NCI-H345 treated with DMSO at 0.1 percent for 48 hours (cell line): ENCODE data around the gene PDF.
"Not testable (repeated sequence)": the region's sequence is repeated elsewhere in the genome, so short reads cannot be mapped to it uniquely, and the experiment has no call there.

Experiments
- DNase-seq: peaks from one replicate; lab custom pipeline; 2025; ENCODE audit not compliant: unreplicated experiment; lab: John Stamatoyannopoulos, UW

Gene PDF

GRCh38 chr16:69316595-69317034 lies 13.8 kb downstream of the PDF start:
- DNase-seq, result no peak

- no peak for DNase-seq
Observed at GRCh38 chr16:69315486-69316311, 14.7 kb downstream of the PDF start.

- DNase-seq, result no peak
Observed at GRCh38 chr16:69314534-69314933, 15.9 kb downstream of the PDF start.

GRCh38 chr16:69313469-69313868 lies 16.9 kb downstream of the PDF start:
- no peak for DNase-seq

GRCh38 chr16:69311533-69312387 lies 18.6 kb downstream of the PDF start:
- DNase-seq, result no peak

GRCh38 chr16:69310653-69311532 lies 19.5 kb downstream of the PDF start, which contains the start of gene VPS4A:
Gene VPS4A, plus strand, starts transcription at chr16:69311350. Its CDS starts 162 bp downstream, at chr16:69311512.
- peak; percentile 75 for DNase-seq

- DNase-seq, result no peak
Observed at GRCh38 chr16:69309316-69309715, 21.1 kb downstream of the PDF start.

- no peak for DNase-seq
Observed at GRCh38 chr16:69307856-69308255, 22.5 kb downstream of the PDF start.

GRCh38 chr16:69307091-69307490 lies 23.3 kb downstream of the PDF start:
- DNase-seq, result no peak

- DNase-seq, result no peak
Observed at GRCh38 chr16:69306031-69306430, 24.4 kb downstream of the PDF start.

- no peak for DNase-seq
Observed at GRCh38 chr16:69302301-69302700, 28.1 kb downstream of the PDF start.

GRCh38 chr16:69301861-69302260 lies 28.5 kb downstream of the PDF start:
- no peak for DNase-seq

GRCh38 chr16:69301187-69301586 lies 29.2 kb downstream of the PDF start:
- DNase-seq, result no peak

GRCh38 chr16:69298261-69298660 lies 32.1 kb downstream of the PDF start:
- no peak for DNase-seq

GRCh38 chr16:69296771-69297170 lies 33.6 kb downstream of the PDF start:
- DNase-seq, result not testable (repeated sequence)

- DNase-seq, result no peak
Observed at GRCh38 chr16:69294051-69294450, 36.3 kb downstream of the PDF start.

- DNase-seq, result no peak
Observed at GRCh38 chr16:69293401-69293800, 37.0 kb downstream of the PDF start.

GRCh38 chr16:69291657-69292056 lies 38.7 kb downstream of the PDF start:
- not testable (repeated sequence) for DNase-seq

GRCh38 chr16:69286941-69287713 lies 43.3 kb downstream of the PDF start:
- peak; percentile 6 for DNase-seq

GRCh38 chr16:69285240-69285639 lies 45.1 kb downstream of the PDF start:
- DNase-seq, result no peak
